SK-N-SH treated with all-trans-retinoic acid at 6 μM for 48 hours (cell line): ENCODE data around the gene ARL8A.

Source experiments
- ATAC-seq: fragments of 200-7000 bp; cut with Tn5 transposase; 3 replicates; pipeline ENCODE4 v1.9.1; 2020; ENCODE audit warnings: mild to moderate bottlenecking, moderate library complexity
- ARNTL ChIP-seq: fragments of 450-650 bp; formaldehyde crosslinking; IDR thresholded peaks from 2 replicates; pipeline ENCODE4 v1.5.0; 2020; ENCODE audit warnings: low read depth, mild to moderate bottlenecking, moderate library complexity, borderline replicate concordance
- BACH2 ChIP-seq: fragments of 250-450 bp; sonication (Bioruptor Pico); IDR thresholded peaks from 2 replicates; pipeline ENCODE4 v1.9.0; 2021; ENCODE audit warnings: mild to moderate bottlenecking, borderline replicate concordance
- CSDC2 ChIP-seq: fragments of 250-450 bp; sonication (Bioruptor Pico); IDR thresholded peaks from 2 replicates; pipeline ENCODE4 v1.5.0; 2020; ENCODE audit warnings: mild to moderate bottlenecking, moderate library complexity
- CSRNP3 ChIP-seq: fragments of 250-450 bp; sonication (Bioruptor Pico); IDR thresholded peaks from 2 replicates; pipeline ENCODE4 v1.5.1; 2021; ENCODE audit warnings: mild to moderate bottlenecking, moderate library complexity
- ESRRG ChIP-seq: fragments of 250-450 bp; sonication (Bioruptor Pico); IDR thresholded peaks from 2 replicates; pipeline ENCODE4 v1.6.1; 2021; ENCODE audit warnings: mild to moderate bottlenecking
- GLIS3 ChIP-seq: fragments of 250-450 bp; sonication (Bioruptor Pico); IDR thresholded peaks from 2 replicates; pipeline ENCODE4 v1.5.0; 2020; ENCODE audit warnings: mild to moderate bottlenecking, moderate library complexity
- ISL1 ChIP-seq: fragments of 250-450 bp; sonication (Bioruptor Pico); IDR thresholded peaks from 2 replicates; pipeline ENCODE4 v2.1.2; 2022; ENCODE audit warnings: mild to moderate bottlenecking, moderate library complexity
- OSR1 ChIP-seq: fragments of 250-450 bp; sonication (Bioruptor Pico); IDR thresholded peaks from 2 replicates; pipeline ENCODE4 v1.8.0; 2022; ENCODE audit warnings: moderate library complexity, mild to moderate bottlenecking, inconsistent platforms
- PATZ1 ChIP-seq: fragments of 250-450 bp; sonication (Bioruptor Pico); IDR thresholded peaks from 2 replicates; pipeline ENCODE4 v1.8.0; 2020; ENCODE audit warnings: mild to moderate bottlenecking, moderate library complexity, borderline replicate concordance
- POU6F1 ChIP-seq: fragments of 250-450 bp; sonication (Bioruptor Pico); IDR thresholded peaks from 2 replicates; pipeline ENCODE4 v1.8.0; 2021; ENCODE audit warnings: low read depth, mild to moderate bottlenecking, moderate library complexity, borderline replicate concordance
- PPARA ChIP-seq: fragments of 250-450 bp; sonication (Bioruptor Pico); IDR thresholded peaks from 2 replicates; pipeline ENCODE4 v1.5.0; 2020; ENCODE audit warnings: mild to moderate bottlenecking, borderline replicate concordance
- RARB ChIP-seq: fragments of 250-450 bp; sonication (Bioruptor Pico); IDR thresholded peaks from 2 replicates; pipeline ENCODE4 v1.8.0; 2021; ENCODE audit warnings: mild to moderate bottlenecking, moderate library complexity
- SNAI2 ChIP-seq: fragments of 250-450 bp; sonication (Bioruptor Pico); IDR thresholded peaks from 2 replicates; pipeline ENCODE4 v1.5.0; 2020; ENCODE audit warnings: mild to moderate bottlenecking, moderate library complexity
- TCF4 ChIP-seq: fragments of 250-450 bp; sonication (Bioruptor Pico); IDR thresholded peaks from 2 replicates; pipeline ENCODE4 v1.8.0; 2021; ENCODE audit warnings: mild to moderate bottlenecking, moderate library complexity, borderline replicate concordance
- TOX ChIP-seq: fragments of 250-450 bp; sonication (Bioruptor Pico); IDR thresholded peaks from 2 replicates; pipeline ENCODE4 v1.8.0; 2021; ENCODE audit warnings: mild to moderate bottlenecking, moderate library complexity, borderline replicate concordance
- TSHZ2 ChIP-seq: fragments of 250-450 bp; sonication (Bioruptor Pico); IDR thresholded peaks from 2 replicates; pipeline ENCODE4 v1.5.0; 2020; ENCODE audit warnings: mild to moderate bottlenecking, moderate library complexity
- ZC3H10 ChIP-seq: fragments of 250-450 bp; sonication (Bioruptor Pico); IDR thresholded peaks from 2 replicates; pipeline ENCODE4 v1.5.1; 2021; ENCODE audit warnings: mild to moderate bottlenecking, moderate library complexity
- ZFP3 ChIP-seq: fragments of 250-450 bp; sonication (Bioruptor Pico); IDR thresholded peaks from 2 replicates; pipeline ENCODE4 v1.5.0; 2020; ENCODE audit warnings: mild to moderate bottlenecking, moderate library complexity
- ZNF565 ChIP-seq: fragments of 450-650 bp; formaldehyde crosslinking; conservative IDR thresholded peaks from 2 replicates; pipeline ENCODE4 v1.5.0; 2020; ENCODE audit warnings: low read depth, mild to moderate bottlenecking, moderate library complexity
- ZNF70 ChIP-seq: fragments of 450-650 bp; formaldehyde crosslinking; IDR thresholded peaks from 2 replicates; pipeline ENCODE4 v1.5.0; 2020; ENCODE audit warnings: mild to moderate bottlenecking, moderate library complexity
- ZNF8 ChIP-seq: fragments of 450-650 bp; formaldehyde crosslinking; IDR thresholded peaks from 2 replicates; pipeline ENCODE4 v1.5.0; 2020; ENCODE audit warnings: mild to moderate bottlenecking, moderate library complexity

Gene ARL8A

GRCh38 chr1:202171292-202172014 lies 26.9 kb upstream of the ARL8A start:
- TF ChIP-seq CSDC2 (CRISPR knock-in tag) (no peak), OSR1 (CRISPR knock-in tag) (no peak), POU6F1 (CRISPR knock-in tag) (no peak), ZNF565 (CRISPR knock-in tag) (no peak), ZC3H10 (CRISPR knock-in tag) (no peak), ZFP3 (CRISPR knock-in tag) (no peak), ZNF70 (CRISPR knock-in tag) (no peak), SNAI2 (no peak), BACH2 (no peak), ARNTL (CRISPR knock-in tag) (no peak), PATZ1 (CRISPR knock-in tag) (no peak), GLIS3 (CRISPR knock-in tag) (no peak), TSHZ2 (CRISPR knock-in tag) (no peak), ESRRG (no peak)
- ATAC-seq: no peak; the same call in 2 of the 3 replicates

- ATAC-seq: no peak
These were observed 26.2 kb upstream of the ARL8A start for GRCh38 chr1:202170726-202171125.

More at GRCh38 chr1:202170726-202171125, 26.2 kb upstream of the ARL8A start:
- TF ChIP-seq BACH2 (no peak), SNAI2 (no peak), ZC3H10 (CRISPR knock-in tag) (no peak), CSRNP3 (CRISPR knock-in tag) (no peak), TSHZ2 (CRISPR knock-in tag) (no peak), OSR1 (CRISPR knock-in tag) (no peak), ZNF8 (CRISPR knock-in tag) (no peak), ZFP3 (CRISPR knock-in tag) (no peak), RARB (CRISPR knock-in tag) (no peak), ARNTL (CRISPR knock-in tag) (no peak), TCF4 (CRISPR knock-in tag) (no peak), PPARA (CRISPR knock-in tag) (no peak), TOX (CRISPR knock-in tag) (no peak), ZNF565 (CRISPR knock-in tag) (no peak), ESRRG (no peak), POU6F1 (CRISPR knock-in tag) (no peak), GLIS3 (CRISPR knock-in tag) (no peak), PATZ1 (CRISPR knock-in tag) (no peak), ISL1 (CRISPR knock-in tag) (no peak)
